A673 (cell line): ENCODE data around the gene MESP1.

Experiments used
- CTCF ChIP-seq: fragments of 300-800, 200-600 bp; sonication (generic); conservative IDR thresholded peaks from 2 replicates; pipeline ENCODE4 v1.5.1; 2017; ENCODE audit warnings: low read depth, mild to moderate bottlenecking, antibody characterized with exemption, low read length, moderate library complexity, mixed read lengths
- EZH2 ChIP-seq: fragments of 200-600 bp; sonication (generic); IDR thresholded peaks from 2 replicates; pipeline ENCODE4 v1.6.1; 2017; ENCODE audit warnings: borderline replicate concordance, low read depth, mild to moderate bottlenecking, mixed read lengths, antibody characterized with exemption, low read length; ENCODE audit not compliant: poor library complexity, severe bottlenecking

GRCh38 chr15:89732451-89733172, 18.4 kb downstream of the MESP1 start:
- TF ChIP-seq CTCF (no peak), EZH2 (no peak)
